Hepatocyte (in vitro differentiated cells): ENCODE data around the gene LPP.

ENCODE experiments used
- EZH2 ChIP-seq: fragments of 200-600 bp; sonication (generic); IDR thresholded peaks from 2 replicates; pipeline ENCODE4 v1.6.1; 2016; ENCODE audit warnings: antibody characterized with exemption, mild to moderate bottlenecking, borderline replicate concordance
- EZH2phosphoT487 ChIP-seq: fragments of 200-600 bp; sonication (generic); IDR thresholded peaks from one replicate; pipeline ENCODE4 v1.6.1; 2018; ENCODE audit warnings: antibody characterized with exemption, mild to moderate bottlenecking, low read depth, moderate library complexity; ENCODE audit not compliant: unreplicated experiment, severe bottlenecking
- TF ChIP-seq, protein P1 (sequence below): fragments of 200-600 bp; sonication (generic); IDR thresholded peaks from 2 replicates; pipeline ENCODE4 v1.5.1; 2016; ENCODE audit warnings: antibody characterized with exemption, mild to moderate bottlenecking; ENCODE audit not compliant: poor library complexity

DNA sequence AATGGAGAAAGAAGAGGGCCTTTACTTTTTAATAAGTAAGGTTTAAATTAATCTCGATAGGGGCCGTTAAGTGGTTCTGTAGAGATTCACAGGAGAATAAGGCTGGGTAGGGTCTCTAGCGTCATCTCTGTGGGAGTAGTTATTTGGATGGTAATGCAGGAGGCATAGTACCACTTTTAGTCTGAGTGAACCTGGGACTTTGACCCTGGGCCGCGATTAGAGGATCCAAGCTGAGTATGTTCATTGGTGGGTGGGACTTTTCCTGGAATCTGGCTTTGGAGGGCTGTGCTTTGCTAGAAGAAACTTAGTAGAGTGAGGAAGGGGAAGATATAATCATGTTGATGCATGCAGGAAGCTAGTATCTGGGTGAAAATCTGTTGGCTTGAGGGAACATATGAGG is 4.0 kb downstream of the LPP start:
- TF ChIP-seq, protein P1, sequence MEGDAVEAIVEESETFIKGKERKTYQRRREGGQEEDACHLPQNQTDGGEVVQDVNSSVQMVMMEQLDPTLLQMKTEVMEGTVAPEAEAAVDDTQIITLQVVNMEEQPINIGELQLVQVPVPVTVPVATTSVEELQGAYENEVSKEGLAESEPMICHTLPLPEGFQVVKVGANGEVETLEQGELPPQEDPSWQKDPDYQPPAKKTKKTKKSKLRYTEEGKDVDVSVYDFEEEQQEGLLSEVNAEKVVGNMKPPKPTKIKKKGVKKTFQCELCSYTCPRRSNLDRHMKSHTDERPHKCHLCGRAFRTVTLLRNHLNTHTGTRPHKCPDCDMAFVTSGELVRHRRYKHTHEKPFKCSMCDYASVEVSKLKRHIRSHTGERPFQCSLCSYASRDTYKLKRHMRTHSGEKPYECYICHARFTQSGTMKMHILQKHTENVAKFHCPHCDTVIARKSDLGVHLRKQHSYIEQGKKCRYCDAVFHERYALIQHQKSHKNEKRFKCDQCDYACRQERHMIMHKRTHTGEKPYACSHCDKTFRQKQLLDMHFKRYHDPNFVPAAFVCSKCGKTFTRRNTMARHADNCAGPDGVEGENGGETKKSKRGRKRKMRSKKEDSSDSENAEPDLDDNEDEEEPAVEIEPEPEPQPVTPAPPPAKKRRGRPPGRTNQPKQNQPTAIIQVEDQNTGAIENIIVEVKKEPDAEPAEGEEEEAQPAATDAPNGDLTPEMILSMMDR: no peak
- TF ChIP-seq EZH2phosphoT487: no peak
- no peak for TF ChIP-seq EZH2
